A549 (cell line): ENCODE measurements around the gene GCK. TPM values are rescaled to one million over a fixed set of nuclear protein-coding genes. Genes with fewer than 3 reads are reported as not detected.

ENCODE experiments used
- ATAC-seq, 2 experiments: fragments of 200-7000 bp in 1 of 2; fragments of >200 bp in 1 of 2; cut with Nextera tagmentation in 1 of 2; cut with Tn5 transposase in 1 of 2; 3 replicates each; pipeline versions ENCODE4 v1.8.0 to v1.9.1; 2018 to 2020; ENCODE audit warnings: mild to moderate bottlenecking in 1 of 2, moderate library complexity in 1 of 2
- CTCF ChIA-PET: fragments of 300-600 bp; sonication (Branson Sonifier 250); formaldehyde crosslinking; extraction: SDS; loops from one replicate; lab custom pipeline; 2021; ENCODE audit warnings: antibody characterized with exemption, inconsistent platforms; lab: Yijun Ruan, JAX
- POLR2A ChIA-PET: fragments of 350-600 bp; formaldehyde crosslinking; extraction: SDS; loops from one replicate; lab custom pipeline; 2021; ENCODE audit warnings: antibody characterized with exemption, inconsistent platforms; lab: Yijun Ruan, JAX
- DNase-seq, 2 experiments: peaks; one replicate each; pipeline versions ENCODE4 v3.0.0 to v3.0.0-alpha.2; 2011 to 2016; ENCODE audit warnings: low read depth in 1 of 2, low spot score in 1 of 2
- FAIRE-seq: peaks from 2 replicates; lab custom pipeline; 2011; peaks lifted over from hg19 to GRCh38; lab: Jason Lieb, UNC
- H3K27ac ChIP-seq, 2 experiments: fragments of >200 bp; sonication (Bioruptor Twin); formaldehyde crosslinking; 3 replicates each; pipeline ENCODE4 v1.5.1; 2016 to 2017
- H3K4me1 ChIP-seq: fragments of >200 bp; sonication (Bioruptor Twin); formaldehyde crosslinking; 3 replicates; pipeline ENCODE4 v1.6.1; 2016
- H3K4me2 ChIP-seq: fragments of >200 bp; sonication (Bioruptor Twin); formaldehyde crosslinking; 3 replicates; pipeline ENCODE4 v1.6.1; 2016
- H3K4me3 ChIP-seq: fragments of >200 bp; sonication (Bioruptor Twin); formaldehyde crosslinking; 3 replicates; pipeline ENCODE4 v1.5.1; 2016
- H3K9me3 ChIP-seq: fragments of >200 bp; sonication (Bioruptor Twin); formaldehyde crosslinking; 3 replicates; pipeline ENCODE4 v1.6.1; 2016
- BCL3 ChIP-seq: fragments of >200 bp; sonication (Bioruptor Twin); formaldehyde crosslinking; IDR thresholded peaks from 3 replicates; pipeline ENCODE4 v1.6.1; 2016
- CBX2 ChIP-seq: fragments of 200-600 bp; sonication (generic); IDR thresholded peaks from 2 replicates; pipeline ENCODE4 v1.6.1; 2016; ENCODE audit warnings: low read depth, mild to moderate bottlenecking, borderline replicate concordance
- EHF ChIP-seq: fragments of 250-450 bp; sonication (Bioruptor Pico); IDR thresholded peaks from 2 replicates; pipeline ENCODE4 v1.5.0; 2020; ENCODE audit warnings: mild to moderate bottlenecking
- ESRRA ChIP-seq: fragments of 150-350 bp; IDR thresholded peaks from 2 replicates; pipeline ENCODE4 v1.6.1; 2014; ENCODE audit warnings: mild to moderate bottlenecking, low read length, borderline replicate concordance
- FOSL2 ChIP-seq, 2 experiments: fragments of 450-650 bp in 1 of 2; fragments of >200 bp in 1 of 2; sonication (Bioruptor Twin) in 1 of 2; formaldehyde crosslinking; IDR thresholded peaks; 2 replicates each; pipeline versions ENCODE4 v1.5.0 to v1.6.1; 2016 to 2020; ENCODE audit warnings: mild to moderate bottlenecking in 1 of 2, moderate library complexity in 1 of 2
- FOXS1 ChIP-seq: fragments of 250-450 bp; sonication (Bioruptor Pico); IDR thresholded peaks from 2 replicates; pipeline ENCODE4 v1.5.0; 2020; ENCODE audit warnings: mild to moderate bottlenecking, moderate library complexity
- GATA3 ChIP-seq: IDR thresholded peaks from 2 replicates; pipeline ENCODE4 v1.6.1; 2012; ENCODE audit warnings: borderline replicate concordance
- HDAC2 ChIP-seq: fragments of 200-600 bp; sonication (generic); IDR thresholded peaks from 2 replicates; pipeline ENCODE4 v1.6.1; 2016
- HES2 ChIP-seq: fragments of >200 bp; sonication (Bioruptor Twin); formaldehyde crosslinking; IDR thresholded peaks from 2 replicates; pipeline ENCODE4 v1.6.1; 2016
- KDM1A ChIP-seq: fragments of 200-600 bp; sonication (generic); IDR thresholded peaks from 2 replicates; pipeline ENCODE4 v1.6.1; 2016; ENCODE audit warnings: low read depth, mild to moderate bottlenecking
- MAFK ChIP-seq: fragments of 450-650 bp; IDR thresholded peaks from 2 replicates; pipeline ENCODE4 v1.6.1; 2014; ENCODE audit not compliant: partially characterized antibody
- POLR2A ChIP-seq: IDR thresholded peaks from 2 replicates; pipeline ENCODE4 v1.6.1; 2012; ENCODE audit warnings: mild to moderate bottlenecking, low read length
- RARB ChIP-seq: fragments of 250-450 bp; sonication (Bioruptor Pico); IDR thresholded peaks from 2 replicates; pipeline ENCODE4 v1.8.0; 2021; ENCODE audit warnings: mild to moderate bottlenecking, moderate library complexity
- TP53 ChIP-seq: fragments of 250-450 bp; sonication (Bioruptor Pico); IDR thresholded peaks from 2 replicates; pipeline ENCODE4 v1.5.0; 2021; ENCODE audit warnings: mild to moderate bottlenecking, moderate library complexity
- ZFP36 ChIP-seq: fragments of 450-650 bp; IDR thresholded peaks from 2 replicates; pipeline ENCODE4 v1.6.1; 2014; ENCODE audit warnings: borderline replicate concordance; ENCODE audit not compliant: partially characterized antibody
- ZSCAN20 ChIP-seq: fragments of 250-450 bp; sonication (Bioruptor Pico); IDR thresholded peaks from 2 replicates; pipeline ENCODE4 v1.8.0; 2022; ENCODE audit warnings: mild to moderate bottlenecking, moderate library complexity
- WGBS: methylation state at CpG from one replicate; pipeline ENCODE4 v1.1.6; 2017; ENCODE audit errors: missing lambda C conversion rate; 5-methylcytosine and 5-hydroxymethylcytosine counted together
- polyA minus RNA-seq: library from RNA; depleted of rRNA, polyadenylated mRNA; stranded (reverse); fragments of >200 nt; gene quantifications from 2 replicates; pipeline ENCODE4 v1.2.3, GENCODE V29; 2011; rRNA and poly(A)+ RNA removed
- polyA plus RNA-seq, 4 experiments: library from polyadenylated mRNA; depleted of rRNA in 3 of 4; stranded (reverse); fragments of >200 nt; fragmentation: RNase III in 1 of 4; extraction: RNeasy Plus Mini Kit Qiagen cat#74134 plus additional on column Dnase treatment in 1 of 4; gene quantifications; 2 replicates in 3 of 4; 3 replicates in 1 of 4; pipeline ENCODE4 v1.2.3, GENCODE V29; 2011 to 2017
- TF ChIP-seq, protein P1 (sequence below): fragments of 150-350 bp; IDR thresholded peaks from 2 replicates; pipeline ENCODE4 v1.6.1; 2014; ENCODE audit warnings: low read depth, mild to moderate bottlenecking, low read length
- TF ChIP-seq, protein P2 (sequence below): IDR thresholded peaks from 2 replicates; pipeline ENCODE4 v1.6.1; 2012; ENCODE audit warnings: low read depth, borderline replicate concordance

The GCK gene
- polyA plus RNA-seq (2011; rRNA removed): not detected in 2 replicates
- 0.03 TPM in 1 of 2 replicates, not detected in the other for polyA plus RNA-seq (2012; cell fraction: cytosol; rRNA removed)
- polyA plus RNA-seq (2012; cell fraction: nucleus; rRNA removed): not detected in 2 replicates
- 0.12 TPM in 1 of 3 replicates, not detected in the others for polyA plus RNA-seq (2017; fragmentation: RNase III; extraction: RNeasy Plus Mini Kit Qiagen cat#74134 plus additional on column Dnase treatment)
- not detected in 2 replicates for polyA minus RNA-seq

GRCh38 chr7:44189286-44189992, at the start of gene GCK:
Gene GCK, minus strand, starts transcription at chr7:44189439. Its CDS starts 486 bp downstream, at chr7:44188953.
- WGBS: 82% methylated on average over 6 of the region's 11 CpGs

GRCh38 chr7:44238116-44238695, 49.0 kb upstream of the GCK start:
- no peak for TF ChIP-seq EHF (CRISPR knock-in tag)
- no peak for TF ChIP-seq POLR2A
- no peak for TF ChIP-seq GATA3
- no peak for TF ChIP-seq HDAC2
- TF ChIP-seq ESRRA: no peak
- TF ChIP-seq ZSCAN20 (CRISPR knock-in tag): no peak
- TF ChIP-seq, protein P1, sequence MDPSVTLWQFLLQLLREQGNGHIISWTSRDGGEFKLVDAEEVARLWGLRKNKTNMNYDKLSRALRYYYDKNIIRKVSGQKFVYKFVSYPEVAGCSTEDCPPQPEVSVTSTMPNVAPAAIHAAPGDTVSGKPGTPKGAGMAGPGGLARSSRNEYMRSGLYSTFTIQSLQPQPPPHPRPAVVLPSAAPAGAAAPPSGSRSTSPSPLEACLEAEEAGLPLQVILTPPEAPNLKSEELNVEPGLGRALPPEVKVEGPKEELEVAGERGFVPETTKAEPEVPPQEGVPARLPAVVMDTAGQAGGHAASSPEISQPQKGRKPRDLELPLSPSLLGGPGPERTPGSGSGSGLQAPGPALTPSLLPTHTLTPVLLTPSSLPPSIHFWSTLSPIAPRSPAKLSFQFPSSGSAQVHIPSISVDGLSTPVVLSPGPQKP: no peak
- TF ChIP-seq BCL3: no peak
- no peak for TF ChIP-seq FOXS1 (CRISPR knock-in tag)
- no peak for TF ChIP-seq CBX2
- TF ChIP-seq HES2: no peak
- TF ChIP-seq, all 56 proteins: peak for 0
- Histone ChIP-seq H3K4me1 (no peaks in the 10 kb centered on the region), H3K27ac (no peak overlapping the region), H3K9me3 (no peaks in the 10 kb centered on the region), H3K4me3 (no peak overlapping the region), H3K4me2 (no peak overlapping the region)
- CTCF ChIA-PET: interaction anchor here (0.6 to 1.6 kb wide), 3 partner anchors 90 to 329 kb away, joined by 3 to 4 read pairs (median 3); no protein-coding TSS in a partner anchor
- POLR2A ChIA-PET: no interaction called here
- no peak for FAIRE-seq
- ATAC-seq: no peak
- 64% methylated on average over 12 of the region's 17 CpGs for WGBS
- no peak for DNase-seq

More at GRCh38 chr7:44189286-44189992, at the start of gene GCK:
- ATAC-seq (no peak), FAIRE-seq (no peak), DNase-seq (no peak)
- Histone ChIP-seq H3K4me3 (no peak within 1 kb of the TSS), H3K4me2 (no peak within 1 kb of the TSS), H3K27ac (no peak within 1 kb of the TSS), H3K4me1 (peaks cover 17% of the 10 kb centered on the region), H3K9me3 (no peaks in the 10 kb centered on the region)
- POLR2A ChIA-PET: no interaction called here
- TF ChIP-seq ZSCAN20 (CRISPR knock-in tag) (no peak), EHF (CRISPR knock-in tag) (no peak), FOSL2 (IDR thresholded peaks at IDR 0.05) (no peak), FOSL2 (CRISPR knock-in tag; IDR thresholded peaks at IDR 0.05) (no peak), MAFK (no peak), KDM1A (no peak), ZFP36 (no peak), GATA3 (no peak), TP53 (CRISPR knock-in tag) (no peak), RARB (CRISPR knock-in tag) (no peak)
- TF ChIP-seq, protein P1: no peak
- TF ChIP-seq, protein P2, sequence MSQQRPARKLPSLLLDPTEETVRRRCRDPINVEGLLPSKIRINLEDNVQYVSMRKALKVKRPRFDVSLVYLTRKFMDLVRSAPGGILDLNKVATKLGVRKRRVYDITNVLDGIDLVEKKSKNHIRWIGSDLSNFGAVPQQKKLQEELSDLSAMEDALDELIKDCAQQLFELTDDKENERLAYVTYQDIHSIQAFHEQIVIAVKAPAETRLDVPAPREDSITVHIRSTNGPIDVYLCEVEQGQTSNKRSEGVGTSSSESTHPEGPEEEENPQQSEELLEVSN: no peak
- CTCF ChIA-PET: interaction anchor here (1.1 to 1.3 kb wide), 2 partner anchors 11 to 58 kb away, joined by 3 to 4 read pairs; partner anchors contain the start of gene YKT6
